HG02970 (cell line): ENCODE data around the gene PYY.
"Not testable (repeated sequence)": the region's sequence is repeated elsewhere in the genome, so short reads cannot be mapped to it uniquely, and the experiment has no call there.

Experiments used
- ATAC-seq: cut with Tn5 transposase; IDR thresholded peaks from one replicate; pipeline ENCODE4 v1.9.1; 2021; ENCODE audit warnings: mild to moderate bottlenecking, moderate library complexity, moderate number of reproducible peaks; ENCODE audit not compliant: unreplicated experiment, low FRiP score

Gene PYY

DNA sequence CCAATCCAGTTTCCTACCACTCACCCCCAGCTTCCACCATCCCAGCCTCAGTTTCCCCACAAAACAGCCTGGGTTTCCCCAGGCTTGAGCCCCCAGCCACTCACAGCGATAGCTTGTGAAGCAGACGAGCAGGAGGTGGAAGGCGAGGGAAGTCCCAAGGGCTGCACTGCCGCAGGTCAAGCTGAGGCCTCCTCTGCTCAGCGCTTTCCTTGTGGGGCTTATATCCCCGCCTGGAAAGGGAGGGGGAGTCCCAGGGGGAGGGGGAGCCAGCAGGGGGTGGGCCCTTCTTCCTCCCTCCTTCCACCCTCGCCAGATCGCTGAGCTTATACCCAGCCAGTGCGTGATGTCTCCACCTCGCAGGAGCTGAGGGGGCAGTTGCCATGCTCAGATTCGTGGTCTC is at the start of gene PYY:
TSS of gene PYY (minus strand) at position 195 of the 400 bp plus-strand sequence. CDS start 457 bp downstream, outside the sequence.
- no peak for ATAC-seq

- ATAC-seq = no peak
Observed at GRCh38 chr17:44002141-44002848, 48.6 kb upstream of the PYY start.

DNA sequence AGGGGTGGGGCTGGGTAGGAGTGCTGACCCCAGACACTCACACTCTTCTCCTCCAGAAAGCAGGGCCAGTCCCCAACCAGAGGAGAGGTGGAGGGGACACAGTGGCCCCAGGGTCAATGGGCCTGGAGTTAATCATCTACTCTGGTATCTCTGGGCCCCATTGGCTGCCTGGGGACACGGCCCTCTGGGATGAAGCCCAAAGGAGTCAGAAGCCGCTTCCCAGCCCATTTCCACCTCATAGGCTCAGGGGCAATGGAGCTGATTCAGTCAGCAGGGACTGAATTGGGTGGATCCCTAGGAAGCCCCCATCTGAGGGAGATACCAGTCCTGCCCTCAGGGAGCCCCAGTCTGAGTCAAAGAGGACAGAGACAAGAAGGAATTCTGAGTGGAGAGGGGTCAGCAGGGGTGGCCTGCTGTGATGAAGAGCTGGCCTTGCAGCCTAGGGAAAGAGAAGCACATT is 47.8 kb upstream of the PYY start:
- no peak for ATAC-seq

GRCh38 chr17:44000871-44001460 is 47.2 kb upstream of the PYY start:
- ATAC-seq = no peak

GRCh38 chr17:44000141-44000860 is 46.6 kb upstream of the PYY start:
- ATAC-seq = no peak

DNA sequence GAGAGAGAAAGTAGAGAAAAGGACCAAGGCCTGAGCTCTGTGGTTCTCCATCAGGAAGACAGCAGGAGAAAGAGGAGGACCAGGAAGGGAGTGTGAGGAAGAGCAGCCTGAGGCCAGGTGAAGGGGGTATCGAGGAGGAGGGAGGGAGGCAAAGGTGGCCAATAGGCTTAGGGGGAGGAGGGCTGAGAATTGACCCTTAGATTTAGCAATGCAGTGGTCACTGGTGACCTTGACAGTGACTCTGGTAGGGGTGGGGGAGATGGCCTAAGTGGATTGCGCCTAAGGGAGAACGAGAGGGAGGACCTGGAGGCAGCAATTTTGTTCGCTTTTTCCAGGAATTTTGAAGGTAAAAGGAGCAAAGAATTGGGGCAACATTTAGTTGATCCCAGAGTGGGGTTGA is 45.3 kb upstream of the PYY start:
- no peak for ATAC-seq

GRCh38 chr17:43998552-43998951 is 44.8 kb upstream of the PYY start:
- ATAC-seq = no peak

DNA sequence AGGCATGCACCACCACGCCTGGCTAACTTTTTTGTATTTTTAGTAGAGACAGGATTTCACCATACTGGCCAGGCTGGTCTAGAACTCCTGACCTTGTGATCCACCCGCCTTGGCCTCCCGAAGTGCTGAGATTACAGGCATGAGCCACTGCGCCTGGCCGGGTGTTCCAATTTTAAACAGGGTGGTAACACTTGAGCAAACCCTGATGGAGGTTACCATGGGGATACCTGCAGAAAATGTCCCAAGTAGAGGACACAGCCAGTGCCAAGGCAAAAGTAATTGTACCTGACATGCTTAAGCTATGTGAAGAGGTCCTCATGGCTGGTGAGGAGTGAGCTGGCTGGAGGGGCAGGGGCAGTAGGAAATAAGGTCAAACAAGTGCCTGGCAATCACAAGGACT is 43.4 kb upstream of the PYY start:
- ATAC-seq = not testable (repeated sequence)

GRCh38 chr17:43995150-43995471 is 41.4 kb upstream of the PYY start:
- no peak for ATAC-seq

DNA sequence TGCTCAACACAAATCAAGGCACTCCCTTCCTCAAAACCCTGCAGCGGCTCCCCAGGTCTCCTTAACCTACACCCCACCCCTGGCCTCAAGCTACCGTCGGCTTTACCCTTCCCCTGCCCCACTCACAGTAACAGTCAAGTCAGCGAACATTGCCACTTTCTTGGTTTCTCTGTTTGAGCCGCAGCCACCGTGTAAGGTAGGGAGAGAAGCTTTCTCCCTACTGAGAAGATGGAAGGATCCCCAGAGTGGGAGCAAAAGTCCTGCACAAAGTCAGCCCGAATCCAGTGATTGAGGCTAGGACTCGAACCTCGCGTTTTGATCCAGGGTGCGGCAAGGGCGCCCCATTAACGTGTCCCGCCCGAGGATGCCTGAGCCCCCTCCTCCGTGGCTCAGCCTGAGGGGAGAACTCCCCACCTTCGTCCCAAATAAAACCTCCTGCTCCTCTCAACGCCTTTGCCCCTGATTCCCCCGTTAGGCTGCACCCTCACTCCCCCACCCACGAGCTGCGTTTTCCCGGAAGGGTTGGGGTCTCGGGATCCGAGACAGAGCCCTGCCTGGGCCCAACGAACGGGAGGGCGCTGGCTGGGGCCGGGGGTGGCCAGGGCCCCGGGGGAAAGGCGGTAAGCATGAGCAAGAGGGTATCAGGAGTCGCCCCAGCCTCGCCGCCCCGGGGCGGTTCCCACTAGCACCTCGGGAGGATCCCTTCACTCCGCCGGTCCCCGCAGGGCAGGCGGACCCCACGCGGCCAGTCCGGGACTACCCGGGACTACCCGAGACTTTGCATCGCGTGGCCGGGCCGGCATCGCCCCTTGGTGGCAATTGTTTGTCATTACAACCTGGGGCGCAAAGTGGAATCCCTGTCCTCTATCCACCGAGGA is 40.8 kb upstream of the PYY start:
- no peak for ATAC-seq

- no peak for ATAC-seq
Observed at GRCh38 chr17:43992641-43993040, 38.9 kb upstream of the PYY start.

GRCh38 chr17:43988301-43988700 is 34.6 kb upstream of the PYY start:
- no peak for ATAC-seq

DNA sequence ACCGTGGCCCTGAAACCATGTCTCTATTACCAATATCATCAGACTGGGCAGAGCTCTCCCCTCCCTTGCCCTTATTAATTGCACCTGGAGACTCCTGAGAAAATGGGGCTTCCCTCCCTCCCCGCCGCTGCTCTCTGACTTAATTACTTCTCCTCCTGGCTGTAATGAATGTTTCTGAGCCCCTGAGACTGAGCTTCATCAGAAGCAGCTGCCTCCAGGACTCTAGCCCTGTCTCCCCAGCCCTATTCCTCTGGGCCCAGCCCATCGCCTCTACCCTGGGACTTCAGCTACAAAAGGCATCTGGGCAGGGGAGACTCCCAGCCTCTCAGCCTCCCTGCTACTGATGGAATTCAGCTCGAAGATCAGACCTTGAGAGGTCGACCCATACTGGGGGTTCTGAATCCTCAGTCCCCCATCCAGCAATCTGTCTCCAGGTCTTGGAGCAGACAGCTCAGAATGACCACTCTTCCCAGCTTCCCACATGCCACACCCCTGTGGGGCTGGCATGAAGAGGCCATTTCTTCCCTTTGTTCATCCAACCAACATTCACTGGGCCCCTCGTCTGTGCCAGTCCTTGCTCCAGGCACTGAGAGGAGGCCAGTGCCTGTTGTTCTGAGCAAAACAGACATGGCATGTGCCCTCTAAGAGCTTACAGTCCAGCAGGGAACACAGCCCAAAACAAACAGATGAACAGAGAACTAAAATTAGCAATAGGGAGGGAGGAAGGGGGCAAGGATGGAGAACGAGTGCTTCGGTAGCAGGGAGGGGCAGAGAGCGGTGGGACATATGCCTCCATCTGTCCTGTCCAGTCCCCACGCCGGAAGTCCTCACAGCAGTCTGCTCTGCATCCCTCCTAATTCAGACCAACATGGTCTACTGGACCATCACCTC is 33.6 kb upstream of the PYY start:
- no peak for ATAC-seq

DNA sequence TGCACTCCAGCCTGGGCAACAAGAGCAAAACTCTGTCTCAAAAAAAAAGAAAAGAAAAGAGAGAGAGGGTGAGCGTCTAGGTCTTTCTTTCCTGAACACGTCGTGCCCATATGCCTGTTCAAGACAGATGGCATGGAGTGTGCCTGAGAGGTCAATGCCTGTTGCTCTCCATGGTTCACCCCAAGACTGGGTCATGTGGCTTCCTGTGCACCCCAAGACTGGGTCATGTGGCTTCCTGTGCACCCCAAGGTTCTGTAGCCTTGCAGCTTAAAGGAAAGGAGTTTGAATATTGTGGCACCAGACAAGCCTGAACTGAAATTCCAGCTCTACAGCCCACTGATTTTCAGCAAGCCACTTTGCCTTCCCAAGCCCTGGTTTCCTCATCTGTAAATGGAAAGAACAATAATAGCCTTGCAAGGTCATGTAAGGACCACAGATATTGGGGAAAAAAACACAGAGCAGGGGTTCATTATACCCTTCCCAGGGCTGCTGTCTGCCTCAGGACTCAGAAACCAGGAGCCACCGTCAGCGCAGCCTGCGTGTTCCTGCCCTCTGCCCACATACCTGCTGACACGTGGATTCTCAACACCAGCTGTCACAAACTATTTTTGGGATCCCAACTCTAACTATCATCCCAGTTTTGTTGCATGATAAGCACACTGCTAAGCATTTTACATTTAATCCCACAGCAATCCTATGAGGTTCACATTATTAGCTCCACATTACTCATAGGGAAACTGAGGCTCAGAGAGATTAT is 32.7 kb upstream of the PYY start:
- ATAC-seq = no peak

DNA sequence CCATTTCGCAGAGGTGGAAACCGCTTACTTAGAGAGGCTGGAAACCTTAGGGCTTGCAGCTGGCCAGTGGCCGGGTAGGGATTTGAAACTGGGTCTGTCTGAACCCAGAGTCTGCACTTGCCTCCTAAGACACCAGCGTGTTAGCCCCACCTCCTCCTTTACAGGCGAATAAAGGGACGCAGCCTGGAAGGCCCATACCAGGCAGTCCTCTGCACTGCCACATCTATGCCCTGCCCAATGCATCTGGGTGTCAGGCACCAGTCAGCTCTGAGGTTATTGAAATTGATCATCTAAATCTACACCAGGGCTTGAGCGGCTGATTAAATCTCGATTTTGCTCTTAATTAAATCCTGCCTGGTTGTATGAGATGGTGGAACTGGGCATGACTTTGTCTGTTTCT is 30.8 kb upstream of the PYY start:
- ATAC-seq = no peak

DNA sequence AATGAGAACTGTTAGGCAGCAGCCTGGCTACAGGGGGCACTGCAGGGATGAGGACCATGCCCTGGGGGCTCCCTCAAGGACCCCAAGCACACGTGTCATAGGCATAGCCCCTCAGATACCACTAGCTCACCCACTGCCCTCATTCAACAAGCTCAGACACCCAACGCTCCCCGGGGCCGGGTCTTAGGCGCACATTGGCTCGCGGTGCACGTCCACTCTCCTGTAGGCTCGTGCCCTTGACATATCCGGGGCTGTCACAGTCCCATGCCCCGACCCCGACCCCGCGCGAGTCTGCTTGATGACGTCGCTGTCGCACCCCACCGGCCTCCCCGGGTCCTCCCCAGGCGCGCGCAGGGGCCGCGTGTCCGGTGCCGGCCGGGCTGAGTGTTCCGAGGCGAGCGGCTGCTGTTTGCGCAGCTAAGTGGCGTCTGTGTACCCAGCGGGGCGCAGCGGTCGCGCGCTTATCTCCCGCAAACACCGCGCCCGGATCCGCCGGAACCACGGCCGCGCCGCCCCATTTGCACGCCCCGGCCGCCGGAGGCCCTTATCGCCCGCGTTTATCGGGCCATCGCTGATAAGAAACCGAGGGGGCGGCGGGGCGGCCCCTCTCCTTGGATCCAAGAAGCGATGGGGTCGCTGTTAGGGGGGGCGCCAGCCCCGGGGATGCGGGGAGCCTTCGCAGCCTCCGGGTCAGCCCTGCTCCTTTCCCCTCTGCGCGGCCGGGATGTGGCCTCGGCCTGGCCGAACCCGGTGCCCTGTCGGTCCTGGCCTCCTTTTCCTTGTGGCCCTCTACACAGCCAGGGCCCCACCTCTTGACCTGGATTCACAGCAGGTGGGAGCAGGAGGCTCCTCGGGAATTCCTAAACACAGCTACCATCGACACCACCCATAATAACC is 30.0 kb upstream of the PYY start:
- no peak for ATAC-seq

DNA sequence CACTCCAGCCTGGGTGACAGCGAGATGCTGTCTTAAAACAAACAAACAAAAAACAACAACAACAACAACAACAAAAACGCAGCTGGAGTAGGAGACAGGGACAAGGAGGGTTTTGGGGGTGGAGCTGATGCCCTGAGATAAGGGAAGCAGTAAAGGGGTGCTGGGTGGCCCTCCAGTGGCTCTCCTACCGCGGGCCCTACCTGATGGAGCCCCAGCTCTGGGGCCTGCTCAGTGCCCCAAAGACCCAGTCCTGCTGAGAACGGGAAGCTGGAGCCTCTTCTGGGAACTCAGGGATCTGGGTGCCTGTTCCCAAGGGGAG is 29.4 kb upstream of the PYY start:
- ATAC-seq = no peak

DNA sequence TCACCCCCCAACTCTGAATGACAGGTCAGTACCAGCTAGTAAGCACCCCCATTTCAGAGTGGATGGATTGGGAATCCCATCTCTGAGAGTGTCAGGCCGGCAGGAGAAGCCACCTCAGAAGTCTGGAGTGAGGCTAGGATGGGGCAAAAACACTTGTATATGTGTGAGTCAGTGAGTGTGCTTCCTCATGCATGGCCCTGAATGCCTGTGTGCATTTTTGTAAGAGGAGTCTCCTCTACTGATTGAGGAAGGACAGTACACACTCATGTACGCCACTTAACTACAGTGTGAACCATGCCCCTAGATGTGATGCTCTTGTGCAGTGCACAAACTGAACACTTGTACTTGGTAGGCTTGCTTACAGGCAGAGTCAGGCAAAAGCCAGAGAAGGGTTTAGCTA is 28.4 kb upstream of the PYY start:
- ATAC-seq = no peak
